H1 (cell line): ENCODE results near the gene MYRF. TPM values are rescaled to one million over a fixed set of nuclear protein-coding genes. Genes with fewer than 3 reads are reported as not detected.

Experiments used
- CHD7 ChIP-seq: fragments of 300-600 bp; sonication (generic); IDR thresholded peaks from 2 replicates; pipeline ENCODE4 v1.7.1; 2012; ENCODE audit warnings: low read length, moderate library complexity, mild to moderate bottlenecking, inconsistent platforms; ENCODE audit not compliant: insufficient replicate concordance
- GABPA ChIP-seq: IDR thresholded peaks from 2 replicates; pipeline ENCODE4 v1.6.1; 2011; ENCODE audit warnings: mild to moderate bottlenecking, low read length, moderate library complexity, borderline replicate concordance; ENCODE audit not compliant: insufficient read depth
- JUN ChIP-seq: IDR thresholded peaks from 2 replicates; pipeline ENCODE4 v1.6.1; 2011; ENCODE audit warnings: low read depth, mild to moderate bottlenecking, improper control_type of control experiment, low read length
- MAFK ChIP-seq: IDR thresholded peaks from 2 replicates; pipeline ENCODE4 v1.6.1; 2012; ENCODE audit warnings: low read depth, mild to moderate bottlenecking, improper control_type of control experiment, low read length
- RBBP5 ChIP-seq: IDR thresholded peaks from 2 replicates; pipeline ENCODE4 v1.7.1; 2012; ENCODE audit warnings: low read depth, mild to moderate bottlenecking, inconsistent platforms, low read length, moderate library complexity, borderline replicate concordance
- SUZ12 ChIP-seq: fragments of 200-600 bp; sonication (generic); IDR thresholded peaks from 2 replicates; pipeline ENCODE4 v1.6.1; 2012; ENCODE audit warnings: mild to moderate bottlenecking, inconsistent platforms, low read length, moderate library complexity, mixed read lengths
- polyA plus RNA-seq, 7 experiments: library from polyadenylated mRNA; depleted of rRNA in 3 of 7; stranded (reverse) in 5 of 7; unstranded in 2 of 7; fragments of >200 nt in 5 of 7; fragments of 200-250 nt in 2 of 7; gene quantifications; 1 replicate in 5 of 7; 2 replicates in 1 of 7; 4 replicates in 1 of 7; pipeline versions ENCODE4 v1.2.1 to v1.2.3, GENCODE V29; 2011 to 2013; ENCODE audit warnings: missing spikeins in 2 of 7, mixed read lengths in 2 of 7
- total RNA-seq: library from RNA; stranded (reverse); fragmentation: NEBNext Ultra II Directional; extraction: Animal tissue kit (Norgen Biotek cat#: 25700); gene quantifications from 2 replicates; pipeline ENCODE4 v1.2.1, GENCODE V29; 2021
- TF ChIP-seq, protein P1 (sequence below): IDR thresholded peaks from 2 replicates; pipeline ENCODE4 v1.6.1; 2012; ENCODE audit warnings: inconsistent platforms
- TF ChIP-seq, protein P2 (sequence below): IDR thresholded peaks from 2 replicates; pipeline ENCODE4 v1.6.1; 2012; ENCODE audit warnings: low read length, inconsistent platforms

The MYRF gene
- total and polyA plus RNA-seq, 2 of the 8 experiments (the other 6 are each of a cell fraction or from before 2014, with no cell fraction given): 6.0 to 6.1 TPM

- no peak for TF ChIP-seq CHD7
- TF ChIP-seq, protein P1, sequence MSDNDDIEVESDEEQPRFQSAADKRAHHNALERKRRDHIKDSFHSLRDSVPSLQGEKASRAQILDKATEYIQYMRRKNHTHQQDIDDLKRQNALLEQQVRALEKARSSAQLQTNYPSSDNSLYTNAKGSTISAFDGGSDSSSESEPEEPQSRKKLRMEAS: no peak
- TF ChIP-seq, protein P2, sequence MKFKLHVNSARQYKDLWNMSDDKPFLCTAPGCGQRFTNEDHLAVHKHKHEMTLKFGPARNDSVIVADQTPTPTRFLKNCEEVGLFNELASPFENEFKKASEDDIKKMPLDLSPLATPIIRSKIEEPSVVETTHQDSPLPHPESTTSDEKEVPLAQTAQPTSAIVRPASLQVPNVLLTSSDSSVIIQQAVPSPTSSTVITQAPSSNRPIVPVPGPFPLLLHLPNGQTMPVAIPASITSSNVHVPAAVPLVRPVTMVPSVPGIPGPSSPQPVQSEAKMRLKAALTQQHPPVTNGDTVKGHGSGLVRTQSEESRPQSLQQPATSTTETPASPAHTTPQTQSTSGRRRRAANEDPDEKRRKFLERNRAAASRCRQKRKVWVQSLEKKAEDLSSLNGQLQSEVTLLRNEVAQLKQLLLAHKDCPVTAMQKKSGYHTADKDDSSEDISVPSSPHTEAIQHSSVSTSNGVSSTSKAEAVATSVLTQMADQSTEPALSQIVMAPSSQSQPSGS: no peak
- no peak for TF ChIP-seq GABPA
- TF ChIP-seq RBBP5: no peak
- TF ChIP-seq SUZ12: no peak
- no peak for TF ChIP-seq MAFK
- TF ChIP-seq JUN: no peak
These were observed 42.9 kb upstream of the MYRF start (continued) for GRCh38 chr11:61709572-61709971.
